A673 (cell line): ENCODE data around the gene LPP.

Experiments used
- CTCF ChIP-seq: fragments of 300-800, 200-600 bp; sonication (generic); conservative IDR thresholded peaks from 2 replicates; pipeline ENCODE4 v1.5.1; 2017; ENCODE audit warnings: low read depth, mild to moderate bottlenecking, antibody characterized with exemption, low read length, moderate library complexity, mixed read lengths
- EZH2 ChIP-seq: fragments of 200-600 bp; sonication (generic); IDR thresholded peaks from 2 replicates; pipeline ENCODE4 v1.6.1; 2017; ENCODE audit warnings: borderline replicate concordance, low read depth, mild to moderate bottlenecking, mixed read lengths, antibody characterized with exemption, low read length; ENCODE audit not compliant: poor library complexity, severe bottlenecking

GRCh38 chr3:188797045-188797444, 643.1 kb downstream of the LPP start:
- TF ChIP-seq CTCF: no peak
- no peak for TF ChIP-seq EZH2
